NCI-H82 (cell line): ENCODE results near the gene GRIK1.

Experiments used
- DNase-seq: peaks from one replicate; lab custom pipeline; 2025; lab: John Stamatoyannopoulos, UW

Gene GRIK1

GRCh38 chr21:29642551-29643245, 297.1 kb downstream of the GRIK1 start:
- DNase-seq = no peak

- DNase-seq = peak; percentile 49
Observed at GRCh38 chr21:29641635-29642550, 297.9 kb downstream of the GRIK1 start.

- DNase-seq = no peak
Observed at GRCh38 chr21:29641001-29641634, 298.7 kb downstream of the GRIK1 start.

GRCh38 chr21:29640080-29640508, 299.7 kb downstream of the GRIK1 start:
- DNase-seq = no peak

- DNase-seq = no peak
Observed at GRCh38 chr21:29639366-29640079, 300.3 kb downstream of the GRIK1 start.

GRCh38 chr21:29638761-29639327, 301.0 kb downstream of the GRIK1 start:
- no peak for DNase-seq

- no peak for DNase-seq
Observed at GRCh38 chr21:29638138-29638537, 301.7 kb downstream of the GRIK1 start.

GRCh38 chr21:29637553-29637952, 302.2 kb downstream of the GRIK1 start:
- DNase-seq = no peak

- DNase-seq = no peak
Observed at GRCh38 chr21:29637134-29637533, 302.7 kb downstream of the GRIK1 start.

- no peak for DNase-seq
Observed at GRCh38 chr21:29634418-29634817, 305.4 kb downstream of the GRIK1 start.

- no peak for DNase-seq
Observed at GRCh38 chr21:29633756-29634155, 306.0 kb downstream of the GRIK1 start.

- DNase-seq = no peak
Observed at GRCh38 chr21:29630441-29630840, 309.4 kb downstream of the GRIK1 start.

- DNase-seq = no peak
Observed at GRCh38 chr21:29627905-29628304, 311.9 kb downstream of the GRIK1 start.

- DNase-seq = no peak
Observed at GRCh38 chr21:29626801-29627470, 312.9 kb downstream of the GRIK1 start.

- DNase-seq = no peak
Observed at GRCh38 chr21:29625990-29626389, 313.8 kb downstream of the GRIK1 start.

GRCh38 chr21:29624776-29625175, 315.0 kb downstream of the GRIK1 start:
- no peak for DNase-seq

- no peak for DNase-seq
Observed at GRCh38 chr21:29621525-29621924, 318.3 kb downstream of the GRIK1 start.

GRCh38 chr21:29616209-29616751, 323.5 kb downstream of the GRIK1 start:
- DNase-seq = no peak

GRCh38 chr21:29613877-29614276, 325.9 kb downstream of the GRIK1 start:
- no peak for DNase-seq

- DNase-seq = no peak
Observed at GRCh38 chr21:29613021-29613420, 326.8 kb downstream of the GRIK1 start.
